Measurements from ENCODE around the gene KRT1. TPM values are rescaled to one million over a fixed set of nuclear protein-coding genes. Genes with fewer than 3 reads are reported as not detected.

Gene KRT1
- total RNA-seq (2014; rRNA removed; shearing (Covaris generic)) (not detected in 2 replicates), polyA plus RNA-seq (2016; fragmentation: Nextera tagmentation; extraction: Ambion mirVana) (not detected in 2 replicates)

GRCh38 chr12:52680363-52680762 is at the start of gene KRT1:
TSS of gene KRT1 (minus strand) at chr12:52680407. CDS start at chr12:52680348, 59 bp downstream.
- Histone ChIP-seq H3K4me3 (no peak within 1 kb of the TSS), H3K9me2 (ENCODE audit: insufficient read depth) (no peaks in the 10 kb centered on the region), H3K27me3 (replicated peaks; ENCODE audit: insufficient read depth) (peaks cover 55% of the 10 kb centered on the region), H3K4me1 (ENCODE audit: insufficient read depth) (no peaks in the 10 kb centered on the region), H3K9me3 (ENCODE audit: low read depth) (no peaks in the 10 kb centered on the region), H3F3A (ENCODE audit: insufficient read depth) (no peaks in the 10 kb centered on the region), H4K20me1 (ENCODE audit: insufficient read depth) (no peaks in the 10 kb centered on the region), H2AFZ (no peak within 1 kb of the TSS), H3K36me3 (ENCODE audit: low read depth) (no peaks in the 10 kb centered on the region), H3K79me2 (ENCODE audit: insufficient read depth) (no peaks in the 10 kb centered on the region), H3K4me2 (ENCODE audit: unreplicated experiment) (no peak within 1 kb of the TSS), H3K27ac (no peak within 1 kb of the TSS), H3K9ac (no peak within 1 kb of the TSS)
- 44 to 50% methylated on average over 3 of the region's 3 CpGs for WGBS, 2 experiments (ENCODE audit: low coverage in 1 of 2, low lambda C conversion rate in 2 of 2, missing lambda C conversion rate in 2 of 2)
- TF ChIP-seq EZH2phosphoT487 (IDR thresholded peaks at IDR 0.05; ENCODE audit: insufficient read depth, low read depth) = no peak
- TF ChIP-seq EZH2 (IDR thresholded peaks at IDR 0.05; ENCODE audit: insufficient read depth, poor library complexity, severe bottlenecking) = no peak
- in situ Hi-C loops (cut with MboI) = no loop called here
- no peak for DNase-seq

- H3K4me2 ChIP-seq (ENCODE audit: unreplicated experiment) = no peak overlapping the region
- no peaks in the 10 kb centered on the region for H3K79me2 ChIP-seq (ENCODE audit: insufficient read depth)
- H3K4me1 ChIP-seq (ENCODE audit: insufficient read depth) = no peaks in the 10 kb centered on the region
- no peaks in the 10 kb centered on the region for H3K9me2 ChIP-seq (ENCODE audit: insufficient read depth)
- no peaks in the 10 kb centered on the region for H3K36me3 ChIP-seq (ENCODE audit: low read depth)
- peaks cover 23% of the 10 kb centered on the region for H3K27me3 ChIP-seq (replicated peaks; ENCODE audit: insufficient read depth)
- no peaks in the 10 kb centered on the region for H4K20me1 ChIP-seq (ENCODE audit: insufficient read depth)
- H3K9me3 ChIP-seq (ENCODE audit: low read depth) = no peaks in the 10 kb centered on the region
- no peak for DNase-seq
- H3F3A ChIP-seq (ENCODE audit: insufficient read depth) = no peaks in the 10 kb centered on the region
- no peak overlapping the region for H3K27ac ChIP-seq
- H3K9ac ChIP-seq = no peak overlapping the region
- H3K4me3 ChIP-seq = no peak overlapping the region
- WGBS, 2 experiments (ENCODE audit: low coverage in 1 of 2, low lambda C conversion rate in 2 of 2, missing lambda C conversion rate in 2 of 2) = 42 to 46% methylated on average over 10 of the region's 10 CpGs
- in situ Hi-C loops (cut with MboI) = no loop called here
- H2AFZ ChIP-seq = no peak overlapping the region
- no peak for TF ChIP-seq EZH2phosphoT487 (IDR thresholded peaks at IDR 0.05; ENCODE audit: insufficient read depth, low read depth)
- no peak for TF ChIP-seq EZH2 (IDR thresholded peaks at IDR 0.05; ENCODE audit: insufficient read depth, poor library complexity, severe bottlenecking)
Observed at GRCh38 chr12:52729147-52729546, 48.9 kb upstream of the KRT1 start.

DNA sequence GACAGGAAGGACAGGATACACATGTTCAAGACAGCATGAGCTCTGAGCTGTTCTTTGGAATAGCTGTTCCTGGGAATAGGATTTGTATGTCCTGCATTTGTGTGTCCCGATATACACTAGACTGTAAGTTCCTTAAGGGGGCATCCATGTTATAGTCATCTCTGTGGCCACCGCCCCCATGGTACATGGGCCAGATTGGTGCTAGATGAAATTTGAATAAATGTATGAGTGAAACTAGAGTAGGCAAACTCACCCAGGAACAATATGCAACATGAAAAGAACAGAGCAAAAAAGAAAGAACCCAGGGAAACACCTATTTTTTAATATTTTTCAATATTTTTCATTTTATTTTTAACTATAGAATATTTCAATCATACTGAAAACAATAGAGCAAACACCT is 48.2 kb upstream of the KRT1 start:
- no peak for DNase-seq
- no peaks in the 10 kb centered on the region for H4K20me1 ChIP-seq (ENCODE audit: insufficient read depth)
- H3K9me2 ChIP-seq (ENCODE audit: insufficient read depth) = no peaks in the 10 kb centered on the region
- in situ Hi-C loops (cut with MboI) = no loop called here
- H3K4me1 ChIP-seq (ENCODE audit: insufficient read depth) = no peaks in the 10 kb centered on the region
- H3F3A ChIP-seq (ENCODE audit: insufficient read depth) = no peaks in the 10 kb centered on the region
- H2AFZ ChIP-seq = no peak overlapping the region
- H3K9ac ChIP-seq = no peak overlapping the region
- peaks cover 21% of the 10 kb centered on the region for H3K27me3 ChIP-seq (replicated peaks; ENCODE audit: insufficient read depth)
- TF ChIP-seq EZH2 (IDR thresholded peaks at IDR 0.05; ENCODE audit: insufficient read depth, poor library complexity, severe bottlenecking) = no peak
- no peak for TF ChIP-seq EZH2phosphoT487 (IDR thresholded peaks at IDR 0.05; ENCODE audit: insufficient read depth, low read depth)
- no peaks in the 10 kb centered on the region for H3K36me3 ChIP-seq (ENCODE audit: low read depth)
- no peak overlapping the region for H3K4me2 ChIP-seq (ENCODE audit: unreplicated experiment)
- H3K9me3 ChIP-seq (ENCODE audit: low read depth) = no peaks in the 10 kb centered on the region
- no peak overlapping the region for H3K27ac ChIP-seq
- 77 to 78% methylated on average over 2 of the region's 2 CpGs for WGBS, 2 experiments (ENCODE audit: low coverage in 1 of 2, low lambda C conversion rate in 2 of 2, missing lambda C conversion rate in 2 of 2)
- no peak overlapping the region for H3K4me3 ChIP-seq
- H3K79me2 ChIP-seq (ENCODE audit: insufficient read depth) = no peaks in the 10 kb centered on the region

DNA sequence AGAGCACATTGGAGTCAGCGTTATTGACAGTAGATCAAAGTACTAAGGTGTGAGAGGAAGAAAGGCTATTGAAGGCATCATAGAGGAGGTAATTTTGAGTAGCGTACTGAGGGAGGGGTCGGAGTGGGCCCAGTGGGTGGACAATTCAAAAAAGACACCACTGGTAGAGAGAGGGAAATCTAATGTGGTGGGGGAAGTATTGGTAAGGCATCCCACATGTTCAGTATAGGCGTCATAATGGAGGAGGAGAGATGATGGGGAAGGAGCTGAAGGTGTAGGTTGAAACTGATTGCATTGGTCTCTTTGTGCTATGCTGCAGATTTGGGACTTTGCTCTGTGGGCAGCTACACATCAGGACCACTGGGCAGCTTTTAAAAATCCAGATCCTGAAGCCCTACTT is 46.8 kb upstream of the KRT1 start:
- WGBS, 2 experiments (ENCODE audit: low coverage in 1 of 2, low lambda C conversion rate in 2 of 2, missing lambda C conversion rate in 2 of 2) = 63 to 65% methylated on average over 4 of the region's 4 CpGs
- H3K27ac ChIP-seq = no peak overlapping the region
- no peaks in the 10 kb centered on the region for H3K36me3 ChIP-seq (ENCODE audit: low read depth)
- no peak for DNase-seq
- no peaks in the 10 kb centered on the region for H3K4me1 ChIP-seq (ENCODE audit: insufficient read depth)
- no peaks in the 10 kb centered on the region for H3K9me2 ChIP-seq (ENCODE audit: insufficient read depth)
- H3K27me3 ChIP-seq (replicated peaks; ENCODE audit: insufficient read depth) = peaks cover 14% of the 10 kb centered on the region
- no peak overlapping the region for H3K4me3 ChIP-seq
- no peak overlapping the region for H3K4me2 ChIP-seq (ENCODE audit: unreplicated experiment)
- TF ChIP-seq EZH2 (IDR thresholded peaks at IDR 0.05; ENCODE audit: insufficient read depth, poor library complexity, severe bottlenecking) (no peak), EZH2phosphoT487 (IDR thresholded peaks at IDR 0.05; ENCODE audit: insufficient read depth, low read depth) (no peak)
- in situ Hi-C loops (cut with MboI) = no loop called here
- H3K79me2 ChIP-seq (ENCODE audit: insufficient read depth) = no peaks in the 10 kb centered on the region
- no peaks in the 10 kb centered on the region for H3F3A ChIP-seq (ENCODE audit: insufficient read depth)
- no peak overlapping the region for H2AFZ ChIP-seq
- H3K9me3 ChIP-seq (ENCODE audit: low read depth) = no peaks in the 10 kb centered on the region
- H4K20me1 ChIP-seq (ENCODE audit: insufficient read depth) = no peaks in the 10 kb centered on the region
- no peak overlapping the region for H3K9ac ChIP-seq

- Histone ChIP-seq H3K4me2 (ENCODE audit: unreplicated experiment) (no peak overlapping the region), H3K9me2 (ENCODE audit: insufficient read depth) (no peaks in the 10 kb centered on the region), H3K27me3 (replicated peaks; ENCODE audit: insufficient read depth) (peaks cover 14% of the 10 kb centered on the region), H2AFZ (no peak overlapping the region), H3K4me1 (ENCODE audit: insufficient read depth) (no peaks in the 10 kb centered on the region), H3K9me3 (ENCODE audit: low read depth) (no peaks in the 10 kb centered on the region), H3K79me2 (ENCODE audit: insufficient read depth) (no peaks in the 10 kb centered on the region), H3K36me3 (ENCODE audit: low read depth) (no peaks in the 10 kb centered on the region), H3F3A (ENCODE audit: insufficient read depth) (no peaks in the 10 kb centered on the region), H4K20me1 (ENCODE audit: insufficient read depth) (no peaks in the 10 kb centered on the region), H3K4me3 (no peak overlapping the region), H3K27ac (no peak overlapping the region), H3K9ac (no peak overlapping the region)
- in situ Hi-C loops (cut with MboI) = no loop called here
- 20 to 26% methylated on average over 2 of the region's 2 CpGs for WGBS, 2 experiments (ENCODE audit: low coverage in 1 of 2, low lambda C conversion rate in 2 of 2, missing lambda C conversion rate in 2 of 2)
- TF ChIP-seq EZH2 (IDR thresholded peaks at IDR 0.05; ENCODE audit: insufficient read depth, poor library complexity, severe bottlenecking) = no peak
- no peak for TF ChIP-seq EZH2phosphoT487 (IDR thresholded peaks at IDR 0.05; ENCODE audit: insufficient read depth, low read depth)
- DNase-seq = no peak
Observed at GRCh38 chr12:52726451-52726850, 46.2 kb upstream of the KRT1 start.

All from GM23248 (cell line).